ENCODE data around the gene NBEA. TPM values are rescaled to one million over a fixed set of nuclear protein-coding genes. Genes with fewer than 3 reads are reported as not detected.
A peak's percentile ranks its signal among the peaks of the same experiment; 100 is the strongest.

Gene NBEA
- total RNA-seq, 1 donor from 2014 or later: 251 TPM

GRCh38 chr13:35475960-35476943 lies 534.2 kb downstream of the NBEA start, which contains the start of gene MAB21L1:
Gene MAB21L1 (minus strand): TSS chr13:35476689. CDS start chr13:35476138, 551 bp downstream.
- peak; percentile 49 for DNase-seq

DNA sequence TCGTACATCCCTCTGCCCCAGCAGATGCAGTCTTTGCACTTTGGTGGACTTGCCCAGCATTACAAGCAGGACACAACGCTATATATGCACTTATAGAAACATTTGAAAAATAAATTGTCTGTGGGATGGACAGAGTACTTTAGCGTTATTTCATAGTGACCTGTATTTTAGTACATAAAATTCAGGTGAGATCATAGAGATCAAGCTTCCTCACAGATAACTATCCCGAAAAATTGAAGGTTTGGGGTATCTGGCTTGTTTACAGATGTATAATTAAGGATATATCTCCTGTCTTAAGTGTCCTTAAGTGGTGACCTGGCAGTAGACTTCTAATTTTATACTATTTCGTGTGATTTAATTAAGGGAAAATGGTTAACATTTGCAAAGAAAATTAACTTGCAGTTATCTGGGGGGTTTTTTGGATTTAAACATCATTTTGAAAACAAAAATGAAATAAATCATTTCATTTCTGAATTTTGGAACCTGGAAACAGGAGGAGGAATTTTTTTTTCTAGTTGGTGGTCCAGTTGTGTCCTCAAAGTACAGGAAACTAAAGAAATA lies 535.4 kb downstream of the NBEA start:
- no peak for DNase-seq

GRCh38 chr13:35478271-35479037 lies 536.4 kb downstream of the NBEA start:
- DNase-seq: no peak

GRCh38 chr13:35479038-35479492 lies 537.0 kb downstream of the NBEA start:
- DNase-seq: no peak

- no peak for DNase-seq
These were observed 537.6 kb downstream of the NBEA start for GRCh38 chr13:35479706-35480105.

- no peak for DNase-seq
These were observed 538.3 kb downstream of the NBEA start for GRCh38 chr13:35480346-35480745.

DNA sequence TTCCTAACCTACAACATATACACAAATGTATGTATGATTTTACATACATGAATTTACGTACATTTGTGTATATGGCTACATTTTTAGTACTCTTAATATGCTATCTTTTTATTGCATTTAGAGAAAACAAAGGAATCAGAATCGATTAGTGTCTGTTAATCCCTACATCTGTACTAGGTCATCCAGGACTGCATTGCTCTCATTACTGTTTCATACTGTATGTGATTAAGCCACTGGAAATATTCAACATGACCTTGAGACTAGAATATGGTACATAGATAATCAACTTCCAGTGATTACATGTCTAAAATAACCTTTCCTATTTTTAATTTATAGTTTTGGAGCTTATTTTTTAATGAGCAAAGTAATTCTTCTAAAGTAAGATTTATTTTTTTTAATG lies 539.7 kb downstream of the NBEA start:
- no peak for DNase-seq

DNA sequence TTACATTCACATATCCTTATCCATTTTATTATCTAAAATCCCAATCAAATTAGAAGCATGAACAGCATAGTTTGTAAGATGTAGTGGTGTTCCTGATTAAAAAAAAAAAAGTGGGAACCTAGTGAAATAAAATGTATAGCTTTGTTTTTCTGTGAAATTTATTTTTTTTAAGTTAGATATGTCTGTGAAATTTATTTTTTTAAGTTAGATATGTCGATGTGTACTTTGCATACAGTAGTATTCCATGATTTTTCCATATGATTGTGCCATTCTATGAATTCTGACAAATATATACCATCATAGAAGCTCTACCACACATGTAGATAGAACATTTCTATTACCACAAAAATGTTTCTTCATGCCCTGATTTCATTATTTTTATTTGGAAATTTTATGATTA lies 540.5 kb downstream of the NBEA start:
- no peak for DNase-seq

- no peak for DNase-seq
These were observed 541.7 kb downstream of the NBEA start for GRCh38 chr13:35483761-35484160.

GRCh38 chr13:35484384-35484783 lies 542.3 kb downstream of the NBEA start:
- DNase-seq: no peak

DNA sequence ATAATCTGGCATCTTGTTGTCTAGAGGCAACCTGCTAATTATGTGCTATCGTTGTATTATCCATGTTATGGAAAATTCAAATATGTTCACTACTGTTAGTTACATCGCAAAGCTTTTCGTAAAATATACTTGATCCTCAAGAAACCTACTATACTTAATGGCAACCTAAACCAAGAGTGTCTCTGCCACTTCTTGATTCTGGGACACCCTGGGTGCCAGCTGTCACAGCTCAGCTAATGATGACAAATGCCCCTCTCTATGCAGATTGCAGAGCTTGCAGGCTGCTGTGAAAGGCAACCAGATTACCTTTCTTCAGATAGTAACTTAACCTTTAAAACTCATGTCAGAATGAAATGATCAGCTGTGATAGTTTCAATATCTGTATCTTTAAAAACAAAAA lies 543.4 kb downstream of the NBEA start:
- no peak for DNase-seq

DNA sequence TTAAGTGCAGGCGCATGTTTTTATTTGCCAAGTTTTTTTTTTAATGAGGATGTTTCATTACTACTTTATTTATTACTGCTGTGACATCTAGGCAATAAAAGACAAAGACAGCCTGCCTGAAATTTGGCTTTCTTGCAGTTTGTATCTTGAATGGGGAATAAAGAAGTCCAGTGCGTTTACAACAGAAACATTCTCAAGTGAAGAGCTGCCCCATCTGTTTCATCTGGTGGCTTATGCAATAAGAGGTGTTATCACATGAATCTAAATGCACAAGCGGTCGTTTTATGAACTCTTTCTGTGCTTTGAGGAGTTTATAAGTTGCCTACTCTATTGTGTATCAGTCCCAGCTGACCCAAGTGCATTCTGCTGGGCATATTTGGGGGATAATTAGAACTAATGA lies 547.0 kb downstream of the NBEA start:
- DNase-seq: no peak

DNA sequence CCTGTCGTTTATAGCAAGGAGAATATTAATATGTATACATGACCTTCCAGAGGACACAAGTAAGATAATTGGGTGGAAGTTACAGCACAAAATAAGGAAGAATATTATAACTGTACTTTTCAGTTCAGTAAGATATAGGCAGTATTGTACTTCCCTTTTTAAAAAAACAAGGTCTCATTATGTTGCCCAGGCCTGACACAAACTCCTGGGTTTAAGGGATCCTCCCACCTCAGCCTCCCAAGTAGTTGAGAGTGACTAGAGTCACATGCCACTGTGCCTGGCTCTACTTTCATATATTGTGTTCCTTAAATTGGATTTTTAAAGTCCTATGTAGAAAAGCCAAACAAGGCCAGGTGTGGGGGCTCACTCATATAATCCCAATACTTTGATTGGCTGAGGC lies 553.9 kb downstream of the NBEA start:
- no peak for DNase-seq

GRCh38 chr13:35496761-35497386 lies 554.8 kb downstream of the NBEA start:
- no peak for DNase-seq

- DNase-seq: no peak
These were observed 556.2 kb downstream of the NBEA start for GRCh38 chr13:35498231-35498630.

DNA sequence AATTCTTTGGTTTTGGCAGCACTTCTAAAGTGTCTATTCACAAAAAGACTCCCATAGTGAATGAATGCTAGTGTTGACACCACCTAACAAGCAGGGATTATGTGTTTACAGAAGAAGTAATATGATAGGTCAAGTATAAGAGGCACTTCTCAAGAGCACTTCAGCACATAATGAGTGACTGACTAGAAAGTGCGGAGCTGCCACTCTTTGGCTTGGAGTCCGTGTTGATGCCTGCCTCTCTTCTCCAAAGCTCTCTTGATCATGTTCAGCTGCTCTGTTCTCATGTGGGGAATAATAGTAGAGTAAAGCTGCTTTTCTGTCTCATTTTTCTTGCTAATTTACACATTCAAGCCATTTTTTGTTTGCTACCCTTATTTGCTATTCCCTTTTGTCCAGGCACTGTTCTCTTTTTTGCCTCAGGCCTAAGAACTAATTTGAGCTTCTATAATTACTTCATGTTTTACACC lies 557.2 kb downstream of the NBEA start:
- no peak for DNase-seq

DNA sequence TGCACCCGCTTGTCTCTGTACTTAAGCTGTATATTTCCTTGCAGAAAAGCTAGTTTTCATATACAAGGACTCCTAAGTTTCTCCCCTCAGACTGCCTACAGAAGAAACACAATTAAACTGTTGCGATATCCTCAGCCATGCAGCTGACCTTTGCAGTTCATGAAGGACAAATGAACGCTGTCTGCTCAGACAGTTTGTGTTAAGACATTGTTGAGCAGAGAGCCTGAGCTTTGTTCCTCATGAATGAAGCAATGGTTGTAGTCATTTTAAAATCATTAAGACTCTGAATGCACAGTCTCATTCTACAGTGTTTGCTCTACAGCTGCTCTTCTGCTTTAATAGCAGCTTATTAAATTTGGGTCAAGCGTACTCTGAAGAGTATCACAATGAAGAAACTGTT lies 557.6 kb downstream of the NBEA start:
- DNase-seq: no peak

- DNase-seq: no peak
These were observed 558.1 kb downstream of the NBEA start for GRCh38 chr13:35500144-35500543.

DNA sequence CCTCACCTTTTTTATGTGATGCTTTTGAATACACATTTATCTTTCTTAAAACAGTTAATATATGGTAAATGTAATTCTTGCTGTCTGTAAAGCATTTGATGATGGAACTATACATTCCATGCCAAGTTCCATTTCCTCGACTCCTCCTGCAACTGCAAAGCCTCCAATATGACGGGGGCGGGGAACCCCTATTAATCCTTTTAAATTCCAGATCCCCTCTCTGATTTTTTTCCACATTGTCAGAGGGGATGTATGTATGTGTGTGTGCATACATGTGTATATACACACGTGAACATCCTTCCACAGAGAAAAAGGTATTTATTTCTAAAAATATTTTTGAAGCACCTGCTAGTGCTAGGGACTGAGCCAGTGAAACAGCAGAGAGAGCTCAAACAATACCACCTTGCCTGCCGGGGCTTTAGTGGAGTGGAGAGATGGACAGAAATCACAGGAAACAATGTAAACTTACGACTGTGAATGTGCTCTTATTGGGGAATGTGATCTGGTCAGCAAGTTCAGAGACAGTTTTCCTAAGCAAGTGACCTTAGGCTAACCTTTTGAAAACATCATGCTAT lies 559.7 kb downstream of the NBEA start:
- DNase-seq: no peak

- no peak for DNase-seq
These were observed 560.4 kb downstream of the NBEA start for GRCh38 chr13:35502456-35502855.

- no peak for DNase-seq
These were observed 570.3 kb downstream of the NBEA start for GRCh38 chr13:35512271-35512920.

Measured in occipital lobe (tissue), 2 donors.